Suprapubic skin (tissue), 3 donors: ENCODE data around the gene CRB1.

Source experiments
- POLR2A ChIP-seq, 2 donors: fragments of 450-650 bp; IDR thresholded peaks; one replicate each; pipeline ENCODE4 v1.6.1; 2017; ENCODE audit warnings: antibody characterized with exemption in 2 of 2, mild to moderate bottlenecking in 2 of 2, moderate library complexity in 2 of 2
- TF ChIP-seq, protein P1 (sequence below), 2 donors: fragments of 200-600 bp in 1 of 2; fragments of 450-650 bp in 1 of 2; sonication (generic) in 1 of 2; IDR thresholded peaks; one replicate each; pipeline ENCODE4 v1.5.1; 2016 to 2019; ENCODE audit warnings: antibody characterized with exemption in 2 of 2, mild to moderate bottlenecking in 1 of 2, moderate library complexity in 1 of 2

DNA sequence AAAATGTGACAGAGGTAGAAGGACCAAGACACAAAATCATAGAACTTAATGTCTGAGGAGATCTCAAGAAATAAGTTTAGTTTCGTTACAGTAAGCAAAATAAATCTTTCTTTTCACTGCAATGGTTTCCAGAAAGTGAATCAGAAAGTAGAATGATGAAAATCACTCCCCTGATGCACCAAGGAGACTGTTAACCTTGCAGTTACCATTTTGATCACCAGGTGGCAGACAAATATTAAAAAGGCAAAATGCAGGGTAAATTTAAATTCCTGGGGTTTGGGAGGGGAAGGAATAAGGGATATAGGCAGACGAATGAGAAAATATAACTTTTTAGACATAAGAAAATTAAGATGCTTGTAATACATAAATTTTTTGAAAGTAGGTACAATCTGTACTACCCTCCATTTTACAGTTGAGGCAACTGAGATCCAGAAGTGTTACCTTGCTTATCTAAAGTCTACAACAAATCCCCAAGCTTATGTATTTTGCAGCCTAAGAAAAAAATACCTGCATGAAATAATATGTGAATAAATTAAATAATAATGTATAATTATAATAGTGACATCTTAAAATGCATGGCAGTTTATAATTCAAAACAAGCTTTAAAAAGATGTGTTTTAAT is 253.2 kb downstream of the CRB1 start:
- TF ChIP-seq, protein P1, sequence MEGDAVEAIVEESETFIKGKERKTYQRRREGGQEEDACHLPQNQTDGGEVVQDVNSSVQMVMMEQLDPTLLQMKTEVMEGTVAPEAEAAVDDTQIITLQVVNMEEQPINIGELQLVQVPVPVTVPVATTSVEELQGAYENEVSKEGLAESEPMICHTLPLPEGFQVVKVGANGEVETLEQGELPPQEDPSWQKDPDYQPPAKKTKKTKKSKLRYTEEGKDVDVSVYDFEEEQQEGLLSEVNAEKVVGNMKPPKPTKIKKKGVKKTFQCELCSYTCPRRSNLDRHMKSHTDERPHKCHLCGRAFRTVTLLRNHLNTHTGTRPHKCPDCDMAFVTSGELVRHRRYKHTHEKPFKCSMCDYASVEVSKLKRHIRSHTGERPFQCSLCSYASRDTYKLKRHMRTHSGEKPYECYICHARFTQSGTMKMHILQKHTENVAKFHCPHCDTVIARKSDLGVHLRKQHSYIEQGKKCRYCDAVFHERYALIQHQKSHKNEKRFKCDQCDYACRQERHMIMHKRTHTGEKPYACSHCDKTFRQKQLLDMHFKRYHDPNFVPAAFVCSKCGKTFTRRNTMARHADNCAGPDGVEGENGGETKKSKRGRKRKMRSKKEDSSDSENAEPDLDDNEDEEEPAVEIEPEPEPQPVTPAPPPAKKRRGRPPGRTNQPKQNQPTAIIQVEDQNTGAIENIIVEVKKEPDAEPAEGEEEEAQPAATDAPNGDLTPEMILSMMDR (IDR thresholded peaks at IDR 0.05), result peak in 1 of 2 donors; percentile 28
- no peak for TF ChIP-seq POLR2A (IDR thresholded peaks at IDR 0.05)
